ENCODE results near the gene MEF2C. TPM values are rescaled to one million over a fixed set of nuclear protein-coding genes. Genes with fewer than 3 reads are reported as not detected.
A peak's percentile ranks its signal among the peaks of the same experiment; 100 is the strongest.

The MEF2C gene
- total and polyA plus RNA-seq, 8 donors = 3.0 to 48.1 (median 14.6) TPM

GRCh38 chr5:88772831-88773230 lies 110.2 kb downstream of the MEF2C start:
- no peaks in the 10 kb centered on the region for H3K4me1 ChIP-seq
- H3K9me3 ChIP-seq = no peaks in the 10 kb centered on the region
- H3K27ac ChIP-seq = no peak overlapping the region
- intact Hi-C loops (cut with DNase I; ENCODE audit: low total_unique reads) = no loop called here
- no peaks in the 10 kb centered on the region for H3K27me3 ChIP-seq
- DNase-seq = no peak
- no peak for TF ChIP-seq POLR2A (IDR thresholded peaks at IDR 0.05)
- TF ChIP-seq, protein P1, sequence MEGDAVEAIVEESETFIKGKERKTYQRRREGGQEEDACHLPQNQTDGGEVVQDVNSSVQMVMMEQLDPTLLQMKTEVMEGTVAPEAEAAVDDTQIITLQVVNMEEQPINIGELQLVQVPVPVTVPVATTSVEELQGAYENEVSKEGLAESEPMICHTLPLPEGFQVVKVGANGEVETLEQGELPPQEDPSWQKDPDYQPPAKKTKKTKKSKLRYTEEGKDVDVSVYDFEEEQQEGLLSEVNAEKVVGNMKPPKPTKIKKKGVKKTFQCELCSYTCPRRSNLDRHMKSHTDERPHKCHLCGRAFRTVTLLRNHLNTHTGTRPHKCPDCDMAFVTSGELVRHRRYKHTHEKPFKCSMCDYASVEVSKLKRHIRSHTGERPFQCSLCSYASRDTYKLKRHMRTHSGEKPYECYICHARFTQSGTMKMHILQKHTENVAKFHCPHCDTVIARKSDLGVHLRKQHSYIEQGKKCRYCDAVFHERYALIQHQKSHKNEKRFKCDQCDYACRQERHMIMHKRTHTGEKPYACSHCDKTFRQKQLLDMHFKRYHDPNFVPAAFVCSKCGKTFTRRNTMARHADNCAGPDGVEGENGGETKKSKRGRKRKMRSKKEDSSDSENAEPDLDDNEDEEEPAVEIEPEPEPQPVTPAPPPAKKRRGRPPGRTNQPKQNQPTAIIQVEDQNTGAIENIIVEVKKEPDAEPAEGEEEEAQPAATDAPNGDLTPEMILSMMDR (IDR thresholded peaks at IDR 0.05) = no peak
- no peak for TF ChIP-seq EP300 (IDR thresholded peaks at IDR 0.05)
- TF ChIP-seq POLR2AphosphoS5 (IDR thresholded peaks at IDR 0.05) = no peak
- 83 to 92% (median 87%) methylated on average over 5 of the region's 5 CpGs for WGBS, 5 donors
- no peaks in the 10 kb centered on the region for H3K36me3 ChIP-seq
- no peak overlapping the region for H3K4me3 ChIP-seq

- no peaks in the 10 kb centered on the region for H3K4me1 ChIP-seq
- no peaks in the 10 kb centered on the region for H3K9me3 ChIP-seq
- no peak for DNase-seq
- intact Hi-C loops (cut with DNase I; ENCODE audit: low total_unique reads) = no loop called here
- H3K36me3 ChIP-seq = no peaks in the 10 kb centered on the region
- no peak overlapping the region for H3K4me3 ChIP-seq
- no peak for TF ChIP-seq POLR2AphosphoS5 (IDR thresholded peaks at IDR 0.05)
- no peak for TF ChIP-seq EP300 (IDR thresholded peaks at IDR 0.05)
- no peak for TF ChIP-seq POLR2A (IDR thresholded peaks at IDR 0.05)
- WGBS, 5 donors = 81 to 92% (median 86%) methylated on average over 3 of the region's 3 CpGs
- no peaks in the 10 kb centered on the region for H3K27me3 ChIP-seq
- H3K27ac ChIP-seq = no peak overlapping the region
Measured at GRCh38 chr5:88772047-88772446, 110.9 kb downstream of the MEF2C start.

DNA sequence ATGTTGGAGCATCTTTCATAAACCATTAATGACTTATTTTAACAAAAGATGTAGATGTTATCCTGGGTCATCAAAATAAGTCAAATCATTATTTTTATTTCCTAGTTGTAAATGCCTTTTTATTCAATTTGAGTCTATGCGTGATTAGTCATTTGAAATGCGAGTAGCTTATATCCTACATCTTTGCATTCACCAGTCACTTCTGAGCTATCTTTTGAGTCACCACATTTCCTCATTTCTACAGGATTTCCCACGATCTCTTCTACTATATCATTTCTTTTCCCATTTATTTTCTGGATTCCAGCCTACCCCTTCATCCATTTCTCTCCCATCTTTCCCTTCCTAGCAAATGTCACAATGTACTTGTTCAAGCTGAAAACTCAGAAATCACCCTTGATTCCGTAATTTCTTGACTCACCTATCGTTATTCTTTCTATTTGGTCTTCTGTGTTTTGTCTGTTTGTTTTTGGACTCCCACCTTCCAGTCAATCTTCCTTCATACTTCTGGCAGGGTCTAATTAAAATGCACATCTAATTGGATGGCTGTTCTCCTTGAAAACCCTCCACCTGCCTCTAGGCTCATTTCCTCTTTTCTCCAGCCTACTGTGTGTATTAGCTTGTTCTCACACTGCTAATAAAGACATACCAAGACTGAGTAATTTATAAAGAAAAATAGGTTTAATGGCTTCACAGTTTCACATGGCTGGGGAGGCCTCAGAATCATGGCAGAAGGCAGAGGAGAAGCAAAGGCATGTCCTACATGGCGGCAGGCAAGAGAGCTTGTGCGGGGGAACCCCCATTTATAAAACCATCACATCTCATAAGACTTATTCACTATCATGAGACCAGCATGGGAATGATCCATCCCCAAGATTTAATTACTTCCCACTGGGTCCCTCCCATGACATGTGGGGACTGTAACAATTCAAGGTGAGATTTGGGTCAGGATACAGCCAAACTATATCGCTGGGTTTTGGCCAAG lies 112.4 kb downstream of the MEF2C start:
- H3K9me3 ChIP-seq = no peaks in the 10 kb centered on the region
- no peaks in the 10 kb centered on the region for H3K27me3 ChIP-seq
- no peak overlapping the region for H3K27ac ChIP-seq
- 86 to 93% (median 90%) methylated on average over 8 of the region's 8 CpGs for WGBS, 5 donors
- no peak for DNase-seq
- no peak overlapping the region for H3K4me3 ChIP-seq
- H3K36me3 ChIP-seq = no peaks in the 10 kb centered on the region
- no peaks in the 10 kb centered on the region for H3K4me1 ChIP-seq
- TF ChIP-seq EP300 (IDR thresholded peaks at IDR 0.05) (no peak), POLR2AphosphoS5 (IDR thresholded peaks at IDR 0.05) (no peak), POLR2A (IDR thresholded peaks at IDR 0.05) (no peak)
- TF ChIP-seq, protein P1 (IDR thresholded peaks at IDR 0.05) = no peak
- intact Hi-C loops (cut with DNase I; ENCODE audit: low total_unique reads) = no loop called here

DNA sequence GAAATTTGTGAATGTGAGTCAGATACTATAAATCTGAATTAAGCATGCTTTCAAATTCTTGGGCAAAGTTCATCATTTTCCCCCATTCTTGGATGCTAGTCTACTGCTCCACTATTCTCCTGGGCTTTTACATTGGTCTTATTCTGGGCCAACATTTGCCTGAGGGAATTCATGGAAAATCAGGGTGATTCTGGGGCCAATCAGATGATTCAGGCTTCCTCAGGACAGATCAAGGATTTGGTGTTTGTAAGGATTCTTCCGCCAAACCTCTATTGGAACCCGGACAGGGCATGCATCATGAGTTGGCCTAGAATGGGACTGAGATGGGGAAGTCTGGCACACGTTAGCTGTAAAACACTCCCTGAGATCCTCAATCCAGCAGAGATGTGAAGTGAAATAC lies 113.8 kb downstream of the MEF2C start:
- H3K4me1 ChIP-seq = no peaks in the 10 kb centered on the region
- H3K27me3 ChIP-seq = no peaks in the 10 kb centered on the region
- intact Hi-C loops (cut with DNase I; ENCODE audit: low total_unique reads) = no loop called here
- no peak overlapping the region for H3K27ac ChIP-seq
- no peaks in the 10 kb centered on the region for H3K9me3 ChIP-seq
- DNase-seq = peak in 1 of 2 donors; percentile 33
- H3K4me3 ChIP-seq = no peak overlapping the region
- no peaks in the 10 kb centered on the region for H3K36me3 ChIP-seq
- TF ChIP-seq POLR2A (IDR thresholded peaks at IDR 0.05) = no peak
- no peak for TF ChIP-seq EP300 (IDR thresholded peaks at IDR 0.05)
- TF ChIP-seq POLR2AphosphoS5 (IDR thresholded peaks at IDR 0.05) = no peak
- TF ChIP-seq, protein P1 (IDR thresholded peaks at IDR 0.05) = no peak
- 50 to 84% (median 57%) methylated on average over 3 of the region's 3 CpGs for WGBS, 5 donors

GRCh38 chr5:88768411-88768810 lies 114.6 kb downstream of the MEF2C start:
- intact Hi-C loops (cut with DNase I; ENCODE audit: low total_unique reads) = no loop called here
- 82 to 87% (median 86%) methylated on average over 3 of the region's 3 CpGs for WGBS, 5 donors
- Histone ChIP-seq H3K4me3 (no peak overlapping the region), H3K36me3 (no peaks in the 10 kb centered on the region), H3K27me3 (no peaks in the 10 kb centered on the region), H3K27ac (no peak overlapping the region), H3K4me1 (no peaks in the 10 kb centered on the region), H3K9me3 (no peaks in the 10 kb centered on the region)
- TF ChIP-seq EP300 (IDR thresholded peaks at IDR 0.05) = no peak
- no peak for TF ChIP-seq POLR2A (IDR thresholded peaks at IDR 0.05)
- TF ChIP-seq POLR2AphosphoS5 (IDR thresholded peaks at IDR 0.05) = no peak
- TF ChIP-seq, protein P1 (IDR thresholded peaks at IDR 0.05) = no peak
- DNase-seq = no peak

All from stomach (tissue), 9 donors.